ENCODE data around the gene UBL4A.

GRCh38 chrX:154519389-154519788 lies 33.0 kb upstream of the UBL4A start:
- TF ChIP-seq CTCF (IDR thresholded peaks at IDR 0.05) (no peak), POLR2A (IDR thresholded peaks at IDR 0.05) (no peak)

Measured in right lobe of liver (tissue), 4 donors.